WTC11 (cell line): ENCODE data around the gene ERH.

ENCODE experiments used
- ATF1 ChIP-seq: sonication (generic); formaldehyde crosslinking; IDR thresholded peaks from 2 replicates; pipeline ENCODE4 v1.8.1; 2023; ENCODE audit warnings: mild to moderate bottlenecking, moderate library complexity, missing genetic modification reagents
- CREM ChIP-seq: sonication (generic); formaldehyde crosslinking; IDR thresholded peaks from 2 replicates; pipeline ENCODE4 v1.8.1; 2022; ENCODE audit warnings: mild to moderate bottlenecking, missing genetic modification reagents, moderate library complexity
- CTCF ChIP-seq: fragments of 200-600 bp; IDR thresholded peaks from 2 replicates; pipeline ENCODE4 v1.8.0; 2022; ENCODE audit warnings: antibody characterized with exemption
- E2F1 ChIP-seq: sonication (generic); formaldehyde crosslinking; IDR thresholded peaks from 2 replicates; pipeline ENCODE4 v1.8.0; 2022; ENCODE audit warnings: mild to moderate bottlenecking, missing genetic modification reagents
- EMX1 ChIP-seq: fragments of 250-450 bp; sonication (Bioruptor Pico); IDR thresholded peaks from 2 replicates; pipeline ENCODE4 v1.8.0; 2021; ENCODE audit warnings: mild to moderate bottlenecking
- ESRRA ChIP-seq: sonication (generic); formaldehyde crosslinking; IDR thresholded peaks from 2 replicates; pipeline ENCODE4 v1.8.1; 2022; ENCODE audit warnings: mild to moderate bottlenecking, missing genetic modification reagents, borderline replicate concordance
- FOXJ3 ChIP-seq: sonication (generic); formaldehyde crosslinking; IDR thresholded peaks from 2 replicates; pipeline ENCODE4 v1.9.0; 2021; ENCODE audit warnings: missing genetic modification reagents, mild to moderate bottlenecking, borderline replicate concordance
- NFE2L1 ChIP-seq: sonication (generic); formaldehyde crosslinking; IDR thresholded peaks from 2 replicates; pipeline ENCODE4 v1.8.1; 2023; ENCODE audit warnings: missing genetic modification reagents
- NR3C1 ChIP-seq: sonication (generic); formaldehyde crosslinking; conservative IDR thresholded peaks from 2 replicates; pipeline ENCODE4 v1.8.1; 2023; ENCODE audit warnings: low read depth, mild to moderate bottlenecking, missing genetic modification reagents
- USF1 ChIP-seq: sonication (generic); formaldehyde crosslinking; IDR thresholded peaks from 2 replicates; pipeline ENCODE4 v1.8.0; 2022; ENCODE audit warnings: mild to moderate bottlenecking, missing genetic modification reagents
- ZNF138 ChIP-seq: sonication (generic); formaldehyde crosslinking; conservative IDR thresholded peaks from 2 replicates; pipeline ENCODE4 v1.8.1; 2022; ENCODE audit warnings: mild to moderate bottlenecking, moderate library complexity, missing genetic modification reagents
- TF ChIP-seq, protein P1 (sequence below): sonication (generic); formaldehyde crosslinking; IDR thresholded peaks from 2 replicates; pipeline ENCODE4 v1.8.1; 2023; ENCODE audit warnings: mild to moderate bottlenecking, missing genetic modification reagents, moderate library complexity
- TF ChIP-seq, protein P2 (sequence below): sonication (generic); formaldehyde crosslinking; IDR thresholded peaks from 2 replicates; pipeline ENCODE4 v1.8.1; 2022; ENCODE audit warnings: mild to moderate bottlenecking, missing genetic modification reagents, moderate library complexity, borderline replicate concordance
- TF ChIP-seq, protein P3 (sequence below): fragments of 250-450 bp; sonication (Bioruptor Pico); IDR thresholded peaks from 2 replicates; pipeline ENCODE4 v1.8.0; 2021; ENCODE audit warnings: mild to moderate bottlenecking

- TF ChIP-seq CTCF (no peak), NR3C1 (CRISPR knock-in tag) (no peak), USF1 (CRISPR knock-in tag) (no peak), NFE2L1 (CRISPR knock-in tag) (no peak), ATF1 (no peak), FOXJ3 (no peak), ZNF138 (no peak), EMX1 (CRISPR knock-in tag) (no peak), ESRRA (CRISPR knock-in tag) (no peak), CREM (CRISPR knock-in tag) (no peak), E2F1 (CRISPR knock-in tag) (no peak)
- TF ChIP-seq, protein P1, sequence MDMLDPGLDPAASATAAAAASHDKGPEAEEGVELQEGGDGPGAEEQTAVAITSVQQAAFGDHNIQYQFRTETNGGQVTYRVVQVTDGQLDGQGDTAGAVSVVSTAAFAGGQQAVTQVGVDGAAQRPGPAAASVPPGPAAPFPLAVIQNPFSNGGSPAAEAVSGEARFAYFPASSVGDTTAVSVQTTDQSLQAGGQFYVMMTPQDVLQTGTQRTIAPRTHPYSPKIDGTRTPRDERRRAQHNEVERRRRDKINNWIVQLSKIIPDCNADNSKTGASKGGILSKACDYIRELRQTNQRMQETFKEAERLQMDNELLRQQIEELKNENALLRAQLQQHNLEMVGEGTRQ: no peak
- TF ChIP-seq, protein P2, sequence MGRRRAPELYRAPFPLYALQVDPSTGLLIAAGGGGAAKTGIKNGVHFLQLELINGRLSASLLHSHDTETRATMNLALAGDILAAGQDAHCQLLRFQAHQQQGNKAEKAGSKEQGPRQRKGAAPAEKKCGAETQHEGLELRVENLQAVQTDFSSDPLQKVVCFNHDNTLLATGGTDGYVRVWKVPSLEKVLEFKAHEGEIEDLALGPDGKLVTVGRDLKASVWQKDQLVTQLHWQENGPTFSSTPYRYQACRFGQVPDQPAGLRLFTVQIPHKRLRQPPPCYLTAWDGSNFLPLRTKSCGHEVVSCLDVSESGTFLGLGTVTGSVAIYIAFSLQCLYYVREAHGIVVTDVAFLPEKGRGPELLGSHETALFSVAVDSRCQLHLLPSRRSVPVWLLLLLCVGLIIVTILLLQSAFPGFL (CRISPR knock-in tag): no peak
- TF ChIP-seq, protein P3, sequence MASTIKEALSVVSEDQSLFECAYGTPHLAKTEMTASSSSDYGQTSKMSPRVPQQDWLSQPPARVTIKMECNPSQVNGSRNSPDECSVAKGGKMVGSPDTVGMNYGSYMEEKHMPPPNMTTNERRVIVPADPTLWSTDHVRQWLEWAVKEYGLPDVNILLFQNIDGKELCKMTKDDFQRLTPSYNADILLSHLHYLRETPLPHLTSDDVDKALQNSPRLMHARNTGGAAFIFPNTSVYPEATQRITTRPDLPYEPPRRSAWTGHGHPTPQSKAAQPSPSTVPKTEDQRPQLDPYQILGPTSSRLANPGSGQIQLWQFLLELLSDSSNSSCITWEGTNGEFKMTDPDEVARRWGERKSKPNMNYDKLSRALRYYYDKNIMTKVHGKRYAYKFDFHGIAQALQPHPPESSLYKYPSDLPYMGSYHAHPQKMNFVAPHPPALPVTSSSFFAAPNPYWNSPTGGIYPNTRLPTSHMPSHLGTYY (CRISPR knock-in tag): no peak
Observed at GRCh38 chr14:69344171-69344570, 53.9 kb downstream of the ERH start.
